ENCODE results near the gene KNDC1. TPM values are rescaled to one million over a fixed set of nuclear protein-coding genes. Genes with fewer than 3 reads are reported as not detected.

The KNDC1 gene
- total and polyA plus RNA-seq, 2 of the 4 experiments (the other 2 are of a cell fraction) = 0.18 to 1.1 TPM

GRCh38 chr10:133266056-133266795 is 106.2 kb downstream of the KNDC1 start (continued):
- TF ChIP-seq MXI1 (IDR thresholded peaks at IDR 0.05; ENCODE audit: borderline replicate concordance, low read depth, low read length) = no peak

- Histone ChIP-seq H2BK20ac (ENCODE audit: low read depth, low read length) (no peak overlapping the region), H2BK15ac (ENCODE audit: low read depth, low read length) (no peak overlapping the region), H4K20me1 (ENCODE audit: insufficient read depth, low read length) (no peaks in the 10 kb centered on the region), H3K18ac (ENCODE audit: low read depth, low read length) (no peak overlapping the region), H2AK5ac (ENCODE audit: low read depth, low read length) (no peak overlapping the region), H3K79me1 (ENCODE audit: low read depth in 1 of 2, low read length in 2 of 2) (no peaks in the 10 kb centered on the region), H3K36me3 (ENCODE audit: control insufficient read depth, insufficient read depth, low read length) (peaks cover 4% of the 10 kb centered on the region; the same call in 1 of the 2 replicates), H3K4ac (ENCODE audit: low read depth, low read length) (no peak overlapping the region), H4K91ac (ENCODE audit: insufficient read depth, low read depth, low read length) (no peak overlapping the region), H3K4me1 (ENCODE audit: control insufficient read depth, insufficient read depth, low read length) (no peaks in the 10 kb centered on the region; the same call in 1 of the 2 replicates), H3K4me3 (ENCODE audit: insufficient read depth, low read depth, low read length) (no peak overlapping the region), H3K14ac (replicated peaks; ENCODE audit: low read depth, low read length) (no peak overlapping the region), H3K27ac (ENCODE audit: insufficient read depth, low read length) (no peak overlapping the region), H3K27me3 (ENCODE audit: control insufficient read depth, insufficient read depth, low read length) (no peaks in the 10 kb centered on the region; the same call in 1 of the 2 replicates), H3K9ac (ENCODE audit: low read depth, low read length) (no peak overlapping the region), H2AFZ (replicated peaks; ENCODE audit: low read length, poor library complexity) (no peak overlapping the region), H3K4me2 (ENCODE audit: low read depth, low read length) (no peak overlapping the region), H3K23ac (ENCODE audit: low read depth, low read length) (no peak overlapping the region), H2BK5ac (ENCODE audit: low read depth, low read length, poor library complexity, severe bottlenecking) (no peak overlapping the region), H2BK120ac (ENCODE audit: low read depth, low read length) (no peak overlapping the region), H2AK9ac (replicated peaks; ENCODE audit: low read depth, low read length, poor library complexity) (no peak overlapping the region), H3K56ac (ENCODE audit: extremely low read depth, insufficient read depth, low read length) (no peak overlapping the region), H4K8ac (ENCODE audit: low read depth in 2 of 2, low read length in 2 of 2) (no peak overlapping the region), H3K9me1 (ENCODE audit: insufficient read depth, low read length) (no peaks in the 10 kb centered on the region), H3K9me3 (ENCODE audit: control insufficient read depth, insufficient read depth, low read length) (no peaks in the 10 kb centered on the region), H4K5ac (ENCODE audit: low read depth, low read length) (no peak overlapping the region)
- in situ Hi-C loops (cut with MboI; ENCODE audit: low sequenced_read_pairs) (loop anchor here (25.0 kb wide), 1 partner anchor 605 kb away; no protein-coding TSS in a partner anchor), dilution Hi-C loops (cut with HindIII; ENCODE audit: low sequenced_read_pairs, unreplicated experiment) (no loop called here), intact Hi-C loops (cut with micrococcal nuclease) (no loop called here)
- WGBS, 2 experiments (ENCODE audit: extremely low coverage in 2 of 2, insufficient read length in 1 of 2) = 62% methylated on average over 5 of the region's 14 CpGs; no CpG with 5 or more reads in 1 of the 2 experiments
- TF ChIP-seq RAD21 (IDR thresholded peaks at IDR 0.05; ENCODE audit: low read length) = no peak
- no peak for TF ChIP-seq ELK1 (IDR thresholded peaks at IDR 0.05; ENCODE audit: borderline replicate concordance, low read depth, low read length)
- no peak for TF ChIP-seq CEBPB (IDR thresholded peaks at IDR 0.05; ENCODE audit: low read depth, low read length)
- no peak for TF ChIP-seq RCOR1 (IDR thresholded peaks at IDR 0.05; ENCODE audit: insufficient replicate concordance, low read length)
- TF ChIP-seq MXI1 (IDR thresholded peaks at IDR 0.05; ENCODE audit: borderline replicate concordance, low read depth, low read length) = no peak
- POLR2A ChIA-PET (ENCODE audit: unreplicated experiment) = no interaction called here
- BruUV-seq (replicated peaks) = no TSS peak
- no peak for DNase-seq
- ATAC-seq (ENCODE audit: low read depth) = no peak
- CTCF ChIA-PET = no interaction called here
These were observed 107.3 kb downstream of the KNDC1 start for GRCh38 chr10:133267293-133267692.
